Esophagus muscularis mucosa (tissue), 4 donors: Measurements from ENCODE around the gene PTGR1.

Experiments
- CTCF ChIP-seq, 3 experiments: fragments of 200-600 bp in 2 of 3; fragments of 450-650 bp in 1 of 3; sonication (generic) in 2 of 3; IDR thresholded peaks; one replicate each; pipeline ENCODE4 v1.5.1; 2017 to 2019; ENCODE audit warnings: antibody characterized with exemption in 3 of 3, mild to moderate bottlenecking in 2 of 3, moderate library complexity in 1 of 3
- EP300 ChIP-seq: sonication (generic); formaldehyde crosslinking; IDR thresholded peaks from one replicate; pipeline ENCODE4 v1.6.1; 2017; ENCODE audit warnings: antibody characterized with exemption
- POLR2A ChIP-seq: fragments of 450-650 bp; IDR thresholded peaks from one replicate; pipeline ENCODE4 v1.6.1; 2017; ENCODE audit warnings: antibody characterized with exemption, moderate library complexity, mild to moderate bottlenecking, low read depth
- POLR2AphosphoS5 ChIP-seq, 2 donors: sonication (generic); formaldehyde crosslinking; IDR thresholded peaks; one replicate each; pipeline ENCODE4 v1.6.1; 2017; ENCODE audit warnings: antibody characterized with exemption in 2 of 2

DNA sequence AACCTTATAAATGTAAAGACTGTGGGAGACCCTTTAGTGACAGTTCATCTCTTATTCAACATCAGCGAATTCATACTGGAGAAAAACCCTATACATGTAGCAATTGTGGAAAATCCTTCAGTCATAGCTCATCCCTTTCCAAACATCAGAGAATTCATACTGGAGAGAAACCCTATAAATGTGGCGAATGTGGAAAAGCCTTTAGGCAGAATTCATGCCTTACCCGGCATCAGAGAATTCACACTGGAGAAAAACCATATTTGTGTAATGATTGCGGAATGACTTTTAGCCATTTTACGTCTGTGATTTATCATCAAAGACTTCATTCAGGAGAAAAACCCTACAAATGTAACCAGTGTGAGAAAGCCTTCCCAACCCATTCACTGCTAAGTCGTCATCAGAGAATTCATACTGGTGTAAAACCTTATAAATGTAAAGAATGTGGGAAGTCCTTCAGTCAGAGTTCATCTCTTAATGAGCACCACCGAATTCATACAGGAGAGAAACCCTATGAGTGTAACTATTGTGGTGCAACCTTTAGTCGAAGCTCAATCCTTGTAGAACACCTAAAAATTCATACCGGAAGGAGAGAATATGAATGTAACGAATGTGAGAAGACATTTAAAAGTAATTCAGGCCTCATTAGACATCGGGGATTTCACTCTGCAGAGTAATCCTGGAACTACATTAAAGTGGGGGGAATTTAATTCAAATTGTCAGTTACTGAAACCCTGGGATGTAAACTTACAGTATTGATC, 56.8 kb downstream of the PTGR1 start:
- TF ChIP-seq CTCF (IDR thresholded peaks at IDR 0.05) (no peak), EP300 (no peak), POLR2A (no peak), POLR2AphosphoS5 (IDR thresholded peaks at IDR 0.05) (no peak)
